HG03354 (cell line): ENCODE results near the gene OR6M1.

Source experiments
- ATAC-seq: cut with Tn5 transposase; IDR thresholded peaks from one replicate; pipeline ENCODE4 v1.9.1; 2021; ENCODE audit warnings: mild to moderate bottlenecking; ENCODE audit not compliant: unreplicated experiment, poor library complexity, severe bottlenecking

Gene OR6M1

GRCh38 chr11:123806249-123806648 is at the start of gene OR6M1:
Gene OR6M1 (minus strand): TSS chr11:123806349. CDS start chr11:123806349, 0 bp downstream.
- ATAC-seq, result no peak

GRCh38 chr11:123853038-123853437 is 46.9 kb upstream of the OR6M1 start:
- ATAC-seq, result no peak

- no peak for ATAC-seq
Observed at GRCh38 chr11:123852321-123852720, 46.2 kb upstream of the OR6M1 start.

- ATAC-seq, result no peak
Observed at GRCh38 chr11:123851110-123851509, 45.0 kb upstream of the OR6M1 start.

- no peak for ATAC-seq
Observed at GRCh38 chr11:123841174-123841573, 35.0 kb upstream of the OR6M1 start.

- no peak for ATAC-seq
Observed at GRCh38 chr11:123839131-123839530, 33.0 kb upstream of the OR6M1 start.

- ATAC-seq, result no peak
Observed at GRCh38 chr11:123838659-123839058, 32.5 kb upstream of the OR6M1 start.

GRCh38 chr11:123838199-123838598 is 32.0 kb upstream of the OR6M1 start:
- ATAC-seq, result no peak

GRCh38 chr11:123833095-123833494 is 26.9 kb upstream of the OR6M1 start:
- no peak for ATAC-seq

- no peak for ATAC-seq
Observed at GRCh38 chr11:123829745-123830144, 23.6 kb upstream of the OR6M1 start.

GRCh38 chr11:123822599-123822998 is 16.4 kb upstream of the OR6M1 start:
- no peak for ATAC-seq

- no peak for ATAC-seq
Observed at GRCh38 chr11:123822032-123822431, 15.9 kb upstream of the OR6M1 start.

GRCh38 chr11:123815122-123815521 is 9.0 kb upstream of the OR6M1 start:
- no peak for ATAC-seq

- ATAC-seq, result no peak
Observed at GRCh38 chr11:123801765-123802164, 4.4 kb downstream of the OR6M1 start.

- no peak for ATAC-seq
Observed at GRCh38 chr11:123800036-123800435, 6.1 kb downstream of the OR6M1 start.

GRCh38 chr11:123799438-123799837 is 6.7 kb downstream of the OR6M1 start:
- no peak for ATAC-seq

GRCh38 chr11:123798513-123799252 is 7.5 kb downstream of the OR6M1 start:
- no peak for ATAC-seq

- ATAC-seq, result no peak
Observed at GRCh38 chr11:123798079-123798478, 8.1 kb downstream of the OR6M1 start.

GRCh38 chr11:123797541-123797940 is 8.6 kb downstream of the OR6M1 start:
- ATAC-seq, result no peak

- no peak for ATAC-seq
Observed at GRCh38 chr11:123797114-123797513, 9.0 kb downstream of the OR6M1 start.

- ATAC-seq, result no peak
Observed at GRCh38 chr11:123796226-123796625, 9.9 kb downstream of the OR6M1 start.

GRCh38 chr11:123783536-123783935 is 22.6 kb downstream of the OR6M1 start:
- ATAC-seq, result no peak
